ENCODE results near the gene WFS1.

- TF ChIP-seq CTCF (IDR thresholded peaks at IDR 0.05) (no peak), POLR2A (IDR thresholded peaks at IDR 0.05) (no peak)
Measured at GRCh38 chr4:6346373-6347110, 76.9 kb downstream of the WFS1 start.
